ENCODE measurements around the gene IL10RB.

GRCh38 chr21:33230545-33231324 lies 35.4 kb upstream of the IL10RB start:
- TF ChIP-seq CTCF (IDR thresholded peaks at IDR 0.05 in 4 of 5, conservative IDR thresholded peaks at IDR 0.05 in 1 of 5), result peak in 1 of 5 experiments; percentile 14
- no peak for TF ChIP-seq POLR2A (IDR thresholded peaks at IDR 0.05)
